Medulla oblongata (tissue), 1 donor: ENCODE measurements around the gene NME9.

Source experiments
- DNase-seq: peaks from one replicate; pipeline ENCODE4 v3.0.0-alpha.2; 2015; ENCODE audit errors: extremely low spot score

NME9 gene

DNA sequence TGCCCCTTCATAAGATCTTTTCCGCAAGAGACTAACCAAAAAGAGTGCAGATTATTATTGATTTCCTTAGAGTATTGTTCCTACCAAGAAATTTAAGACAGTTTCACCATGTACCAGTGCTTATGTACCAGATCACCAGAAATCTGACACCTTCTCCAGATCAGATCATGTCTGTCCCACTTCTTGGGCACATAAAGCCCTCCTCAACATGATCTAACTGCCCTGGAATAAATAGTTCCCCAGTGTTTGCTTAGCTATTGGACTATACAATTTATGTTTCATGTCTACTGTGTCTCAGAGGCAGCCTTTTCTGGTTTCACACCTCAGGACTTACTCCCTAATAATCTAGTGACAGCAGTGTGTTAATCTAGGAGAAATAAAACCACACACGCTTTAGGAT lies 46.8 kb downstream of the NME9 start:
- no peak for DNase-seq

DNA sequence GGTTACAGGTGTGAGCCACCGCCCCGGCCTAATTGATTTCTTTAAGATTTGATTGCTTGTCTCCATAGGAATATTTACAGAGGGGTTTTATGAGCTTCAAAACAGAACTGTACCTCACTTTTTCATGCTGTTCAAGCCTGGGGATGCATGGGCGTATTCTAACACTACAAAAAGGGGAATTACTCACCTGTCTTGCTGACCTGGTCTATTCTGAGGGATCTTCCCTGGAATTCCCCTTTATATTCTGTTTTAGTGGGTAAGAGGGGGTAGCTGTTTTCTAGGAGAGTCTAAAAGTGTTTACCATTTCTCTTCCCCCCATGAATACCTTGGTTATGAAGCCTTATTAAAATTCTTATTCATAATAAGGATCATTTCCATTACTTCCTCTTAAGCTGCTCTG lies 48.1 kb downstream of the NME9 start:
- no peak for DNase-seq

DNA sequence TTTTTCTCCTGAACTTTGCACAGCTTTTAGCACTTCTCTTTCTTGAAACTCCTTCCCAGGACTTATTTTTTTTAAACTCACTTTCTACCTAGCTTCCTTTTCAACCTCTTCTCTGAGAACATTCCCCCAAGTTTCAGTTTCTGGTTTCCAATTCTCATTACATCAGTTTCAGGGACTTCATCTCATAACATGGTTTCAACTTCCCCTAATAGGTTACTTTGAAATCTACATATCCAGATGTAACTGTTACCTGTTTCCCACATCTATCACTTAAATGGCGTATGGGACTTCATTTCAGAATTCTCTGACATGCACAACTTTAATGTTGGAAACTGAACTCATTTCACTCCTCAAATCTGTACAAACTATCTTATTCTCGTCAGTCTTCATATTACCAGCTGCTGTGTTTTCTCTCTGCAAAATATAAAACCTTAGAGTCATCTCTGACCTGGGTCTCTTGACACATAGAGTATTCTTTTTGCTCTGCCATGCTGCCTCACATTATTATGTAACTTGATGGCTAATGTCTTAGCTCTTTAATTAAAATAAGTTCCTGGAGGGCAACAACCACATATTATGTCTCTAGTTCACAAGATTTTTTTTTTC lies 58.4 kb downstream of the NME9 start:
- no peak for DNase-seq

DNA sequence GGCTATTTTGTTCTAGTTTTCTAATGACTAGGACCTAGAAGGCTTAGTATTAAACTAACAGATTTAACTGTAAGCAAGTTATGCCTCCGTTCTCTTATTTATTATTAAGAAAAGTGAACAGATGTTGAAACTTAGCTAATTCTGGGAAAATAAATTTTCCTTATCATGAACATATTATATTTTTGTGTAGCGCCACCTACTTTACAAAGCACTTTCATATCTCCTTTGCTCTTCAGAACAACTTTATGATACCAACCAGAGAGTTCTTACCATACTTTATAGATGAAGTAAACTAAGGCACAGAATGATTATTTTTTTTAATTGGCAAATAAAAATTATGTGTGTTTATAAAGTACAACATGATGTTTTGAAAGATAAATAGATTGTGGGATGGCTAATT lies 59.4 kb downstream of the NME9 start:
- no peak for DNase-seq

DNA sequence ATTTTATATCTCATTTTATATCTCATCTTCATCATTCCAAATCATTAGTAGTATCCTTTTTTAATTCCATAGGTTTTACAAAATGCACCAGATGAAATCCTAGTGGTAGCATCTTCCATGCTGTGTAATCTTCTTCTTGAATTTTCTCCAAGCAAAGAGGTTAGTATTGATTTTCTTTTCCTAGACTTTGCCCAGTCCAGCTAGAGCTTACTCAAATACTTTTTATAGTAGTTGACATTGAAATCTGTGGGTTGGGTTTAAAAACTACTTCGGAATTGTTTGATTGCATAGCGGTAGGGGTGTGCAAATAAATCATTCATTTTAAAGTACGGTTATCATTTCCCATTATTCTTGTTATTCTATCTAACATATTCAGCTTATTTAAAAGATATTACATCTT lies 62.6 kb downstream of the NME9 start:
- no peak for DNase-seq

DNA sequence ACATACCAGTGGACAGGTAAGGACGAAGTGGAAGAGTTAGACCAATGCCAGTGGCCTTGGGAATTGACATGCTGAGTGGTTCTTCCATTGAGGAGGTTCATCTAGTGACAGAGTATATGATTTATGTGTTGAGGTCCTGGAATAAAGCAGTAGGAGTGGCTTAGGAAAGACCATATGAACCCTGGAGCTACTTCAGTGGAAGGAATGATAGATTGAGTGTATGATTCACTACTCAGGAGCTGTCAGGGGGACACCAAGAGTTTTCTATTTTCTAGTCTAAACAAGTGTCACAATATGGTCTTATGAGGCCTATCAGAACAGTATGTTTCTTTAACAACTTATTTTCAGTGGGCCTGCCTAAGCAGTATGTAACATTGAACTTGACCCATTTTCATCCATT lies 63.9 kb downstream of the NME9 start:
- DNase-seq, result no peak

DNA sequence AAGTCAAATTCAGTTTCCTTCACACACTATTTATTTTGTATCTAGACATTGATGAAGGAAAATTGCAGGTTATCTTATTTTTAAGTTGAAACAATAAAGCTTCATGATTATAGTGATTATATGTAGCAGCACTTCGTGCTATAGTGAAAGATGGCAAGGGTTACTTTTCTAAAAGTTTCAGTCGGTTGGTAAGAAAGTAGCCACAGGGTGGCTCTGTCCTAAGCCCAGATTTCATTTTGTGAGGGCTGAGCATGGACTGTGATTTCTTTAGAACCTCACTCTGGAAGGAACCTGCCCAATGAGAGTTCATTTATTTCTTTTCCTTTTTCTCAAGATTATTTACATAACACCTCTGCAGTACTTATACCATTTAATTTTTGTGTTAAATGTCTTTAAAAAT lies 66.5 kb downstream of the NME9 start:
- DNase-seq, result peak; percentile 27

DNA sequence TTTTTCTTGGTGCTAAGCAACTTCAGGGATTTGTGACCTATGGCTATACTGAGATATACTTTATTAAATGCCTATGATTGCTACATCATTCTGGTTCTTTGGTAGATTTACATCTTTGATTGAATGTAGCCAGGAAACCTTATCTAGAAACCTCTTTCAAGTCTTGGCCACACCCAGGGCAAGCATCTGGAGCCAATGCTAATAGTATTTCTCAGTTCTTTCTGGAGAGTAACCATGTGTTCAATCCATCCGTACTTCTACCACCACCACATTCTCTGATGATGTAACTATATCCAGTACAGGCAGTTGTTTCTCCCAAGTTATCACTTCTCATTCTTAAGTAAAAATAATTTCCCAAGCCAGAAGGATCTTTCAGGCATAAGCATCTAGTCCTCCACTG lies 69.0 kb downstream of the NME9 start:
- no peak for DNase-seq

DNA sequence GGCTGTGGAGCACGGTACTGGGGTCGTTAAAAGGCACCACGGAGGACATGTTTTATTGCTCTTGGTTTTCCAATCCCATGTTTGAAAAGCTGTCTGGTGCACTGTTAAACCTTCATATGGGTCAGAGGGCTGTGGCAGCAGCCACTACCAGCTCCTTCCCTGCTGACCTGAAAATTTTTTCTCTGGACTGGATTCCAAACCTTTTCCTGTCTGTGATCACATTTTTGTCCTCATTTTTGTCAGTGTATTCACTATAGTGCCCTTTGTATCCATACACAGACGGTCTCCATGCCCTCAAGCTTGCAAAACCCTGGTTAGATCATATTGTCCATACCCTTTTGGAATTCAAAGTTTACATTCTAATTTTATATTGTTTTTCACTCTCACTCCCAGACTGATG lies 70.5 kb downstream of the NME9 start:
- no peak for DNase-seq

DNA sequence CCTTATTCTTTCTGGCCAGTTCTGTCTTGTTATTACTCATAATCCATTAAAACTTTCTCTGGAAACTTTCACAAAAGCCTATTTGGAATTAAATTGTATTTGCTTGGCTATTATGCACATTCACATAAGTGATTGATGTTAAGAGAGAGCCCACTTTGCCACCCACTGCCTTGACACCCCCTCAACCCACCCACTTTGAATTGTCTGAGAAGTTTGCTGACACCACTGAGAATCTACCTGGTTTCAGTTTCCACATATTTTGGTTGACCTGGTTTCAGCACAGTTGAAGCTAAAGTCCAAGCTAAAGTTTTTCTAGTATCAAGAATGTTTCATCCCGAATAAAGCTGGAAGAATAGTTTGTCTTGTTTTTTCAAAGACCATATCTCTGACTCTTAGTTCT lies 71.7 kb downstream of the NME9 start:
- DNase-seq, result no peak

DNA sequence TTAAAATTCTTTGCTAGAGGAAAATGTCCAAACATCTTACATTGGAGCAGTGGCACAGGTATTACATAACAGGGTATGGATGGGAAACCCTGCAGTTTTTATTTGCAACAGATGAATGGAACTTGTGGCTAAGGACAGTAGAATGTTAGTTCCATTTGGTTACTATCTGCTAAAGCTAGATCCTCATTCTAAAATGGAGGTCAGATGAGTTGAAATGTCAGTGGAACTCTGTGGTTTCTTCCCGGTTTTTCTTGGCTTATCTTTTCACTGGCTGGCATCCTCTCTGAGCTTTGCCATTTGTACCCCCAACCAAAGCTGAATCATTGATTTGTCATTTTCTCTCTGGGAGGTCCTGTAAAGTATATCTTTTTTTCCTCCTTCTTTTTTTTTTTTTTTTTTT lies 73.6 kb downstream of the NME9 start:
- DNase-seq, result no peak

DNA sequence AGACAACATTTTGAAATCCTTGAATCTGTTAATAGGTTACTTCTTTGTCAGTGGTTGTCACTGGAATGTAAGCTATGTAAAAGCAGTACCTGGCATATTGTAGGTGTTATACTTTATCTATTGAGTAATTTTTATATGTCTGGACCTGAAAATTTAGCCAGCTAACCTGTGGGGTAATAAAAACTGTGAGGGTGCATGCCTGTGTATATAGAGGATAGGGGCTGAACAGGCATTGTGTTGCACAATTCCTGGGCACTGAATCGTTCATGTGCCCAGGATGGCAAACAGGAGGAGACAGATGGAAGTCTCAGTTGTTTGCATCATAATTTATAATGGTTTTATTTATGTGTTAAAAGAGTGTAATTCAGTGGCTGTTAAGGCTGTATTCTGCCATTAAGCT lies 75.4 kb downstream of the NME9 start:
- no peak for DNase-seq

DNA sequence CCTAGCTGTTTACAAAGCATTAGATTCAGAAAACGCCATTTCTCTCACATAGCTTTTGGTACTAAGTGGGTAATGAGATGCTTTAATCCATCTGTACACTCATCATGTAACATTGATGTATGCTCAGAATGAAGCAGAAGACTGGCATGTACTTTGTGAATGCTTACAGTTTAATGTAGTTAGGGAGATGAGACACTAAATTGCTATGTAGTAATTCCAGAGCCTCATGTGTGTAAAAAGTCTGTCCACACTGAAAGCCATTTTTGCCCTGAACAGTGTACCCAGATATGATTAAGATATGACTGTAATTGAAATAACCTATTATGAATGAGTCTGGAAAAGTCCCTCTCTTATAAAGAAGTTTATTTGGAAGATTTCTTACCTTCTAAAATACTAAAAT lies 76.0 kb downstream of the NME9 start:
- DNase-seq, result no peak
